Measurements from ENCODE around the gene E2F6.

The E2F6 gene

DNA sequence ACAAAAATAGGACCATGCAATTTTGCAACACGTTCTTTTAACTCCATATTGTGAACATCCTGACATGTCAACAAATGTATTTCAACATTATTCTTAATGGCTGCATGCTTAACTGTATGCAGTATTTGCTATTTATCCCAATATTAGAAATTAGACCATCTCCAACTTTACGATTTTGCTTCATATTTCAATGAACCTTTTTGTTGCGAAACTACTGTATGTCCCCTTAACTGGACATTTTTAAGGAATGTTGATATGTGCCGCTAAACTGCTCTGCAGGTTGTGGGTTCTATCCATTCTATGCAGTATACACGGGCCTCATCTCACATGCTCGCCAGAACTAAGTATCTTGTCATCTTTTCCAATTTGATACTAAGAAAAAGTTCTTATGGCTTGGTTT, 11.1 kb downstream of the E2F6 start:
- DNase-seq: no peak

DNA sequence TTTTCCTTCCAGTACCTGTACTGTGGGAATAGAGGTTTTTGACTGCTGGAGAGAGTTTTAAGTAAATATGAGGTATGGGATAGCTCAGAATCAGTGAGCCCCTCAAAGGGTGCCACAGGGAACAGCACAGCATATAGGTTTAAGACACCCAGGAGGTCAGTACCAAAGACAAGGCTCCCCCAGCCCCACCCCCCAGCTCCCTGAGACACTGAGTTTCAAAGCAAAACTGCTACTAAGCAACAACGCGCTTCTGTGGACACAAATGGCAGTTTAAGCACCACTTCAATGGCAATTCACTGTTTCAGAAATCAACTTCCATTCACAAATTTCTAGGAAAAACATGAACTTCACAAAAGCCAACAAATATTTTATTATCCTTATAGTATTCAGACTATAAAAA, 15.2 kb downstream of the E2F6 start:
- DNase-seq: no peak

DNA sequence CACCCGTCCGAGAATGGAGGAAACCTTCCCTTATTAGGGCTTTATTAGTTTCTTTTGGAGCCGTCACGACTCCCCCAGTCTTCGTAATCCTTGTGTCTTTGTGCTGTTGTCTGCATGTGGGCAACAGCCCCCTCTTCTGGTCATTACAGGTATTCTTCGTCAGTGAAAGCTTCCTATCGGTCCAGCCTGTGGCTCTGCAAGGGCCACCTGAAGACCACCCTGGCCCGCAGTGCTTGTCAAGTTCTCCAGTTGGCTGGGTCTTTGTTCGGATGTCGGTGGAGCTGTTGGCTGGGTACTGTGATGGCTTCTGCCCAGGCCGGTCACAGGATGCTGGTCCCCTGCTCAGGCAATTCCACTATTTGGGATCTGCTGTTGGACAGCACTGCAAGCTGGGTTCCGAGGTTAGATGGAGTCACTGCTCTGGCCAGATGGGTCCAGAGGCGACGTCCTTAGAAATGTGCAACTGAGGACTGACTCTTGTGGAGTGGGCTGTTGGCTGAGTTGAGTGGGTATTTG, 19.2 kb downstream of the E2F6 start:
- peak; percentile 45 to 56 for DNase-seq

- DNase-seq: no peak
Measured at GRCh38 chr2:11444737-11445136, 21.2 kb downstream of the E2F6 start.

GRCh38 chr2:11438555-11439080, 27.3 kb downstream of the E2F6 start:
- no peak for DNase-seq

- DNase-seq: no peak
Measured at GRCh38 chr2:11437602-11438001, 28.4 kb downstream of the E2F6 start.

DNA sequence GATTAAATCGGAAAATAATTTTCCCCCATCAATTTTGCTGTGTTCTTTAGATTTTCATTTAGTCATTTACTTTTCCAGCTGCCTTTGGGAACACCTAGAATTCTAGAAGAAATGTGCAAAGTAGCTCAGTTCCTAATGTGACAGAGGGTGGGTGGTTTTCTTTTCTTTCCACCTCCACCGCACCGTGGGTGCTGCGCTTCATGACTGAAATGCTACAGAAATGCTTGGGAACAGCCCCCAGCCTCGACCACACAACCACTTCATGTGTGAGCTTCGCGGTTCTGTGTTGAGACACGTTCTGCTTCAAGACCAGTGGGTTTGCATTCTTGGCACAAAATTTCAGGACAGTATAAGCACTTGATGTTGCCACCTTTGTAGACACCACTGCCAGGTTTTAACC, 30.9 kb downstream of the E2F6 start:
- no peak for DNase-seq

- DNase-seq: no peak
Measured at GRCh38 chr2:11434443-11434842, 31.5 kb downstream of the E2F6 start.

DNA sequence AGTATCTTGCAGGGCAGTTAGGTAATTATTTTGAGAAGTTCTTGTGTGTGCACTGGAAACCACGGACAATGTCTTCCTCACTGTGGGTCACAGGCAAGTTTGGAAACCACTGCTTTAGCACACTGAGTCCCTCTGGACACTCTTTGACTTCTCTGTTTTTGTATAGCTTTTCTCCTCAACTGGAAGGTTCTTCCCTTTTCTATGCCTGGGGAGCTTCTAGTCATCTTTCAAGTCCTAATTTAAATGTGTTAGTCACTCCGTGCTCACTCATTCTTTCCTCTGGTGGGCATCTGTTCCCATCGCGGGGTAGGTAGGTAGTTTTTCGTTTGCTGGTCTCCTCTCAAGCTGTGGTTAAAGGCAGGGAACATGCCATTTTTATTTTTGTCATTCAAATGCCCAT, 32.1 kb downstream of the E2F6 start:
- no peak for DNase-seq

- no peak for DNase-seq
Measured at GRCh38 chr2:11430729-11431128, 35.2 kb downstream of the E2F6 start.

GRCh38 chr2:11427224-11427623, 38.7 kb downstream of the E2F6 start:
- DNase-seq: no peak

- DNase-seq: no peak
Measured at GRCh38 chr2:11422901-11423435, 43.0 kb downstream of the E2F6 start.

GRCh38 chr2:11422491-11422865, 43.5 kb downstream of the E2F6 start:
- DNase-seq: no peak

DNA sequence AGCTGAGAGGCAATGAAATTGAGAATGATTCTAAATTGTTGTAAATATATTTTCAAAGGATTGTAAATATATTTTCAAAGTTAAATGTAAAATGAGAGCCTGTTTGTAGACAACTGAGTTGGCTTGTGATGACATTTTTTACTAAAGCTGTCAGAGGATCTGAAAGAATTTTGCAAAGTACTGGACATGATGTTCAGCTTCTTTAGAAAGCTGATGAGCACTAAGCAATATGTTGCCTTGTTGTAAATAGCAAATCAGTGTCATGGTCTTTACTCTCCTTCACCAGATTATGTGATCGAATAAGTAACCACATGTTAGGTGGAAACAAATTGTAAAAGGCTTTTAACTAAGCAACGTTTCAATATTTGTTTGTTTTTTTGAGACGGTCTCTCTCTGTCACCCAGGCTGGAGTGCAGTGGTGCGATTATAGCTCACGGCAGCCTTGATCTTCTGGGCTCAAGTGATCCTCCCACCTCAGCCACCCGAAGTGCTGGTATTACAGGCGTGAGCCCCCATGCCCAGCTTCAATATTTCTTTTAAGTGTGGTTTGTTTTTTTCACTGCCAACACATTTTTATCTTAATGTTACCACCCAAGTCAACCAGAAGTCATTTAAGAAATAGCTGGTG, 44.0 kb downstream of the E2F6 start:
- DNase-seq: no peak

GRCh38 chr2:11420671-11421070, 45.3 kb downstream of the E2F6 start:
- no peak for DNase-seq

- no peak for DNase-seq
Measured at GRCh38 chr2:11420190-11420589, 45.8 kb downstream of the E2F6 start.

DNA sequence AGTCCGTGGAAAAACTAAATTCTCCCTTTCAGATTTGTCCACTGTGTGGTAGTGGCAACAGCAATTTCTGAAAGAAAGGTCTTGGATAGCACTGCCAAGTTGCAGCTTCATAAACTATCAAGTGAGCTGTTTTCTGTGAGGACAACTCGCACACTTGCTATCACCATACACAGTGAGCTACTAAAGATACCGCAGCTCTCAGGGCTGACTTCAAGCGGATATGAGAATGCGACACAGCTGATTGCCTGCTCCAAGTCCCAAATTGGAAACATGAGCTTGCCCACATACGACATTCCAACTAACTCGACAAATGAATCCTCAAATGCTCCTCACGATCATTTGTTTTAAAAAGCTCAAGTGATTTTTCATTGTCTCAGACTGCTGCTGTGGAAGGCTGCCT, 46.2 kb downstream of the E2F6 start:
- DNase-seq: no peak

GRCh38 chr2:11417946-11418585, 47.9 kb downstream of the E2F6 start:
- no peak for DNase-seq

DNA sequence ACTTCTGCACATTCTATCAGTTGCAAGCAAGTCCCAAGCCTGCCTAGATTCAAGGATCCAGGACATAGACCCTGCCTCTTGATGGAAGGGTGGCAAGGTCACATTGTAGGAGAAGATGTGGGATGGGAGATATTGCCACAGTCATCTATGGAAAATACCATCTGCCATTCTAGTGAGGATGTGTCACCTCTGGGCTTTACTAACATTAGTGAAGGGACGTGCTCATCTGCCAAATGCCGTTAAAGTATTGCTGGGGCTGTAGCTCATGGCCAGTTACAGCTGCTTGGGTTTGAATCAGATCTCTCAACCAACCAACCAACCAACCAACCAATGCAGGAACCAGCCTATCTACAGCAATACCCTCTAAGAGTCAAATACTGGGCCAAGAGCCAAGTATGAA, 49.0 kb downstream of the E2F6 start:
- no peak for DNase-seq

DNA sequence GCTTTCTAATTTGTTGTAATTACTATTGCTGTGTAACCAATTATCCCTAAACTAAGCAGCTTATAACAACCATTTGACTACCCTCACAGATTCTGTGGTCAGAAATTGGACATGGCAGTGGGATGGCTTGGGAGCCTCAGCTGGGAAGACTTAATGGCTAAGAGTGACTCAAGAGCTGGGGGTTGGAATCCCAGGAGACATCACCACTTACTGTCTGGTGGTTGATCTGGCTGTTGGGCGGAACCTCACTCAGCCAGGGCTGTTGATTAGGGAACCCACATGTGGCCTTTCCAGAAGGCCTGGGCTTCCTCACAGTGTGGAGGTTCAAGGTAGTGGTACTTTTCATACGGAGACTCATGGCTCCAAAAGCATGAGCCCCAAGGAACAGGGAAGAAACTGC, 49.8 kb downstream of the E2F6 start:
- no peak for DNase-seq

DNA sequence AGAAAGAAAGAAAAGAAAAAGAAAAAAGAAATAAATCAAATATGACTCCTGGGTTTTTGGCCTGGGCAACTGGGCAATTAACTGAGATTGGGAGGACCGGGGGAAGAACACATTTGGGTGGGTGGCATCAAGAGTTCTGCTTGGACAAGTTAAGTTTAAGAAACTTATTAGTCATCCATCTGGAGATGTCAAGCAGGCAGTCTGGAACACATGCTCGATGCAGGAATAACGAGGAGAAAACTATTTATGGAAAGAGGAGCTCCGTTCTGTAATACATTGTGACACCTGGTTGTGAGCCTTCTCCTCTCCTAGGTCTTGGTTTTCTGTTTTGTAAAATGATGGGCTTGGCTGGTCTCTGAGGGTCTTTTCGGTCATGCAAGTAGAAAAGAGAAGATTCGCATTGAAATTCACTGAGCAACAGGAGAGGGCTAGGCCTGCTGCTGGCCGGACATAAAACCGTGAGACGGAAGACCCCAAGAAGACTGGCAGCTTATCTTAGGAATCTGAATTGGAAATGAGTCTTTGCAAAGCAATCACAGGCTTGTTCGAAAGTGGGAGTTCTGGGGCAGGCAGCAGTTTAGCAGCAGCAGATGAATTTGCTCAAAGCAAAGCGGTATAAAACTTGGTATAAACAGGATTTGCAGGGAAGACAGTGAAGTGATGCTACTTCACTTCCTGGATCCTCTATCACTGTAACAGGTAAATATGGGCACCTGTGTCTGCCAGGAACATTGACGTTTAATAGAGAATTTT, 51.4 kb downstream of the E2F6 start:
- DNase-seq: no peak

- DNase-seq: no peak
Measured at GRCh38 chr2:11412449-11412810, 53.5 kb downstream of the E2F6 start.

DNA sequence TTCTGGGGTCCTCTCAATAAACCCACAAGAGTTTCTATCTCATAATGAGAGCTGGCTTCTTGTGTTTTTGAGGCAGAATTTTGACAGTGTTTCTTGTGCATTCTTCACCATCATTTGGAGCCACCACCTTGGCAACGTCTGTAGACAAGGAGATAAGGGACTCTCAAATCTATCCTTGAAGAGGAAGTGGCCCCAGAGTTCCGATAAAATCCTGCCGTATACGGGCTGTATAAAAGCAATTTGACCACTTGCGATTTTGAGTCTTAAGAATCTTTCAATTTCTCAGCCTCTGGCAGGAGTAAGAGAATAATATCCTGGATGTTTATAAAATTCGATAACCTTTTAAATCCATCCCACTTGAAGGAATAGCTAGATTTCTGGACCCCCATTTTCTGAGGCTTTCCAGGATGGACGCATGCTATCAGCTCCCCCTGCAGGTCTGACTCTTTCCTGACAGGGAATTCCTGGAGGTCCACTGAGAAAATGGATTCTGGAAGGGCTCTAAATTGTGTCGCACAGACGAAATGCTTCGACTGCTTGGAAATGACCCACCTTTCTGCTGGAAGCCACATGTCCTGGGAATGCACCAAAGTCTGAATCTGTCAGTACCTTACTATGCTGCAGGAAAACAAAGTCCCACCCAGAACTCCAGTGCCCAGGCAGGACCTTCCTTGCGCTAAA, 54.1 kb downstream of the E2F6 start:
- DNase-seq: peak; percentile 61 to 67

Measured in NCI-H2081 (cell line).